Uterus (tissue), 4 donors: ENCODE results near the gene FAM124B. TPM values are rescaled to one million over a fixed set of nuclear protein-coding genes. Genes with fewer than 3 reads are reported as not detected.

ENCODE experiments used
- DNase-seq, 2 donors: peaks; one replicate each; pipeline ENCODE4 v3.0.0-alpha.2; 2019 to 2020
- H3K27ac ChIP-seq, 2 donors: fragments of 200-600 bp; sonication (generic); 1 replicate in 1 of 2; 2 replicates in 1 of 2; pipeline ENCODE4 v1.5.1; 2016 to 2018
- H3K27me3 ChIP-seq, 2 donors: fragments of 200-600 bp; sonication (generic); one replicate each; pipeline ENCODE4 v1.5.1; 2018 to 2019; ENCODE audit warnings: control low read depth in 1 of 2
- H3K36me3 ChIP-seq, 2 donors: fragments of 200-600 bp; sonication (generic); one replicate each; pipeline ENCODE4 v1.5.1; 2019; ENCODE audit warnings: control low read depth in 1 of 2
- H3K4me1 ChIP-seq, 2 donors: fragments of 200-600 bp; sonication (generic); one replicate each; pipeline ENCODE4 v1.5.1; 2018 to 2019; ENCODE audit warnings: control low read depth in 1 of 2
- H3K4me3 ChIP-seq, 2 donors: fragments of 200-600 bp; sonication (generic); 1 replicate in 1 of 2; 2 replicates in 1 of 2; pipeline ENCODE4 v1.5.1; 2018 to 2019; ENCODE audit warnings: mild to moderate bottlenecking in 1 of 2
- H3K9me3 ChIP-seq, 2 donors: fragments of 200-600 bp; sonication (generic); one replicate each; pipeline ENCODE4 v1.5.1; 2019; ENCODE audit warnings: control low read depth in 1 of 2
- POLR2A ChIP-seq, 2 donors: fragments of 450-650 bp; IDR thresholded peaks; one replicate each; pipeline ENCODE4 v1.6.1; 2016; ENCODE audit warnings: antibody characterized with exemption in 2 of 2, mild to moderate bottlenecking in 1 of 2, moderate library complexity in 1 of 2
- intact Hi-C: fragments of 100-400 bp; cut with DNase I; formaldehyde crosslinking; loops from one replicate; pipeline ENCODE4 v1.15.1; 2023; ENCODE audit warnings: low total_unique reads
- total RNA-seq, 4 donors: library from RNA; depleted of rRNA in 3 of 4; stranded (reverse); fragments of >200 nt in 3 of 4; gene quantifications; one replicate each; pipeline versions ENCODE4 v1.1.0 to v1.2.4, GENCODE V29; 2014 to 2023
- TF ChIP-seq, protein P1 (sequence below), 4 experiments: fragments of 200-600 bp in 2 of 4; fragments of 450-650 bp in 2 of 4; sonication (generic) in 2 of 4; IDR thresholded peaks; one replicate each; pipeline ENCODE4 v1.5.1; 2016 to 2019; ENCODE audit warnings: antibody characterized with exemption in 4 of 4, mild to moderate bottlenecking in 2 of 4, moderate library complexity in 1 of 4
- donor health status: DM: yes; HTN: yes; CAD: no.

The FAM124B gene
- total RNA-seq, 4 donors from 2014 or later = 4.6 to 7.9 (median 6.5) TPM

DNA sequence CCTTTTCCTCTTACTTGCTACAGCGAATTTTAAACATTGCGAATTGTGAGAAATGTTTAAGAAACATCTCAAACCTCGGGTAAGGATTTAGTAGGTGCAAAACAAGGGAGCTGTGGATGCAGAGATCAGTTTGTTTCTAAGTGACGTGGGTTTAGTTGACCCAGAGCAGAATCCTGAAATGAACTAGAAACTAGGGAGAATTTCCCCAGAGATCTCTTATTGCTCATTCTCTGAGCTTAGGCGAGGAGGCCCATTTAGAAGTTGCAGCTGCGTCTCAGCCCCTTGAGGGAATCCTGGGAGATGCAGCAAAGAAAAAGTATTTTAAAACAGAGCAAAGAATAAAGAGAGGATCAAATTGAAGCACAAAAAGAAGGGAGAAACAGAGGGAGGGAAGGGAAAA lies 29.3 kb downstream of the FAM124B start:
- H3K4me1 ChIP-seq = no peaks in the 10 kb centered on the region
- intact Hi-C loops = no loop called here
- H3K9me3 ChIP-seq = no peaks in the 10 kb centered on the region
- no peak overlapping the region for H3K4me3 ChIP-seq
- H3K36me3 ChIP-seq = no peaks in the 10 kb centered on the region
- no peak overlapping the region for H3K27ac ChIP-seq
- DNase-seq = no peak
- H3K27me3 ChIP-seq = no peaks in the 10 kb centered on the region
- no peak for TF ChIP-seq POLR2A (IDR thresholded peaks at IDR 0.05)
- TF ChIP-seq, protein P1, sequence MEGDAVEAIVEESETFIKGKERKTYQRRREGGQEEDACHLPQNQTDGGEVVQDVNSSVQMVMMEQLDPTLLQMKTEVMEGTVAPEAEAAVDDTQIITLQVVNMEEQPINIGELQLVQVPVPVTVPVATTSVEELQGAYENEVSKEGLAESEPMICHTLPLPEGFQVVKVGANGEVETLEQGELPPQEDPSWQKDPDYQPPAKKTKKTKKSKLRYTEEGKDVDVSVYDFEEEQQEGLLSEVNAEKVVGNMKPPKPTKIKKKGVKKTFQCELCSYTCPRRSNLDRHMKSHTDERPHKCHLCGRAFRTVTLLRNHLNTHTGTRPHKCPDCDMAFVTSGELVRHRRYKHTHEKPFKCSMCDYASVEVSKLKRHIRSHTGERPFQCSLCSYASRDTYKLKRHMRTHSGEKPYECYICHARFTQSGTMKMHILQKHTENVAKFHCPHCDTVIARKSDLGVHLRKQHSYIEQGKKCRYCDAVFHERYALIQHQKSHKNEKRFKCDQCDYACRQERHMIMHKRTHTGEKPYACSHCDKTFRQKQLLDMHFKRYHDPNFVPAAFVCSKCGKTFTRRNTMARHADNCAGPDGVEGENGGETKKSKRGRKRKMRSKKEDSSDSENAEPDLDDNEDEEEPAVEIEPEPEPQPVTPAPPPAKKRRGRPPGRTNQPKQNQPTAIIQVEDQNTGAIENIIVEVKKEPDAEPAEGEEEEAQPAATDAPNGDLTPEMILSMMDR (IDR thresholded peaks at IDR 0.05) = no peak

DNA sequence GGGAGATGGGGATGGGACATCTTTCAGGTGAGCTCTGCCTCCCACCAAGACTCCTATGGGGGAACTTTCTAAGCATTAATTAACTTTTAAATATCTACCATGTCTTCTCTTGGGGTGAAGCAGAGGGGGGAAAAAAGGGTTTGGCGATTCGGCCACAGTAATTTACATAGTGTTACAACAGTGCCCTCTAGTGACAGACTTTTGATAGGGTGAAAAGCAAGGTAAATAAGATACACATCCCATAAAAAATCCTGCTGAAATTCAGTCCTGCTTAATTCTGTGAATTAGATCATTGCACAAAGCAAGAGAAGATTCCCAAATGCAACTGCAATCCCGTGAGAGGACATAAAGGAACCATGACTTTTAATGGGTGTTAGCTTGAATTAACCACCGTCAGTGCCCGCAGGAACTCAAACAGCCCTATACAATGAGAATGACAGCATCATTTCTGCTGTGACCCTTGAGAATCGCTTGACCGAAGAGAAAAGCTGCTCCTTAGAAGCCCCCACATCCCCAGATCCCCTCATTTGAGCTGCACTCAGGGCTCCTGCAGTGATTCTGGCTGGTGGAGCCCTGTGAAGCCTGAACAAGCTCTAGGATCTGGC lies 32.8 kb downstream of the FAM124B start:
- Histone ChIP-seq H3K27ac (no peak overlapping the region), H3K4me1 (no peaks in the 10 kb centered on the region), H3K9me3 (no peaks in the 10 kb centered on the region), H3K36me3 (no peaks in the 10 kb centered on the region), H3K4me3 (no peak overlapping the region), H3K27me3 (no peaks in the 10 kb centered on the region)
- DNase-seq = no peak
- TF ChIP-seq POLR2A (IDR thresholded peaks at IDR 0.05) = no peak
- TF ChIP-seq, protein P1 (IDR thresholded peaks at IDR 0.05) = peak; percentile 32 to 42 (median 39)
- intact Hi-C loops = no loop called here

GRCh38 chr2:224366267-224366844 lies 35.6 kb downstream of the FAM124B start:
- Histone ChIP-seq H3K27ac (no peak overlapping the region), H3K9me3 (no peaks in the 10 kb centered on the region), H3K27me3 (no peaks in the 10 kb centered on the region), H3K4me3 (no peak overlapping the region), H3K4me1 (no peaks in the 10 kb centered on the region), H3K36me3 (no peaks in the 10 kb centered on the region)
- DNase-seq = no peak
- TF ChIP-seq, protein P1 (IDR thresholded peaks at IDR 0.05) = no peak
- TF ChIP-seq POLR2A (IDR thresholded peaks at IDR 0.05) = no peak
- intact Hi-C loops = no loop called here

DNA sequence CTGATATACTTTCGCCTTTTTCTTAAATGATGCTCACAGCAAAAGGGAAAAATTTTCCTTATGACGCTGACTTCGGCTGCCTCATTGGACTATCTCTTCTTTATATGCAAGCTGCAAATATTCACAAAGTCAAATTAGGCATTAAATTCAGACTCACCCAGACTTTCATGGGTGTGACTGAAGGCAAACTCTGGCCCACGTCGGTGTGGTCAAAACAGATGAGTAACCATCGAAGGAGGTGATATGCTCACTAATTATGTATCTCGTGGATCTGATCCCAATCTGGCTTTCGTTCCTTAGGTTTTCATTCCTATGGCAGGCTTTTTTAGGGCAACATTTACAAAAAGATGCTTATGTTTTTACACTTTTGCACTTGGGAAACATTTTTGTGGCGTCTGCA lies 36.6 kb downstream of the FAM124B start:
- H3K9me3 ChIP-seq = no peaks in the 10 kb centered on the region
- no peaks in the 10 kb centered on the region for H3K36me3 ChIP-seq
- no peaks in the 10 kb centered on the region for H3K27me3 ChIP-seq
- no peak for DNase-seq
- intact Hi-C loops = no loop called here
- no peak overlapping the region for H3K27ac ChIP-seq
- no peak overlapping the region for H3K4me3 ChIP-seq
- TF ChIP-seq, protein P1 (IDR thresholded peaks at IDR 0.05) = no peak
- no peak for TF ChIP-seq POLR2A (IDR thresholded peaks at IDR 0.05)
- H3K4me1 ChIP-seq = no peaks in the 10 kb centered on the region

DNA sequence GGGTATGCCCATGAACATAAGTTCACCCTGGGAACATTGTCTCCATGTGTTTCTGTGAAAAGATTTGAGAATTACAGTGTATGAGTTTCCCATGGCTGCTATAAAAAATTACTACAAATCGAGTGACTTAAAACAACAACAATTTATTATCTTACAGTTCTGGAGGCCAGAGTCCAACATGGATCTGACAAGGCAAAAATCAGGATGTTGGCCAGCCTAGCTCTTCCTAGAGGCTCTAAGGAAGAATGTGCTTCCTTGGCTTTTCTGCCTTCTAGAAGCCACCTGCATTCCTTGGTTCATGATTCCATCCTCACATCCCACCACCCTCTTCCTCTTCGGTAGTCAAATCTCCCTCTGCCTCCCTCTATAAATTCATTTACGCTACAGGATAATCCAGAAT lies 38.6 kb downstream of the FAM124B start:
- intact Hi-C loops = loop anchor here (5.0 kb wide), 1 partner anchor 289 kb away; no protein-coding TSS in a partner anchor

More for the DNA sequence above, 38.6 kb downstream of the FAM124B start:
- no peaks in the 10 kb centered on the region for H3K9me3 ChIP-seq
- H3K4me3 ChIP-seq = no peak overlapping the region
- no peak overlapping the region for H3K27ac ChIP-seq
- H3K4me1 ChIP-seq = no peaks in the 10 kb centered on the region
- no peaks in the 10 kb centered on the region for H3K36me3 ChIP-seq
- TF ChIP-seq POLR2A (IDR thresholded peaks at IDR 0.05) = no peak
- no peak for DNase-seq
- no peaks in the 10 kb centered on the region for H3K27me3 ChIP-seq
